K562 (cell line): ENCODE data around the gene DENND5B. TPM values are rescaled to one million over a fixed set of nuclear protein-coding genes. Genes with fewer than 3 reads are reported as not detected.

ENCODE experiments used
- ATAC-seq: fragments of 200-7000 bp; cut with Tn5 transposase; 3 replicates; pipeline ENCODE4 v1.9.1; 2020; ENCODE audit warnings: moderate library complexity
- BruUV-seq: library from RNA; stranded (reverse); fragments of 400-500 nt; replicated peaks from 2 replicates; lab custom pipeline; 2021; lab: Mats Ljungman, UMichigan
- CTCF ChIA-PET: fragments of 300-600 bp; formaldehyde crosslinking; extraction: SDS; loops from one replicate; lab custom pipeline; 2021; ENCODE audit warnings: low intra/inter-chr PET ratio; lab: Yijun Ruan, JAX
- POLR2A ChIA-PET: fragments of 300-600, 350-650 bp; sonication (Branson Sonifier 250); formaldehyde crosslinking; extraction: SDS; loops from one replicate; lab custom pipeline; 2021; ENCODE audit warnings: antibody characterized with exemption, inconsistent platforms; lab: Yijun Ruan, JAX
- DNase-seq, 4 experiments: peaks; one replicate each; pipeline versions ENCODE4 v3.0.0 to v3.0.0-alpha.2; 2011 to 2018; ENCODE audit warnings: low spot score in 3 of 4, mixed read lengths in 3 of 4; ENCODE audit errors: extremely low read depth in 1 of 4
- FAIRE-seq: peaks from 2 replicates; lab custom pipeline; 2011; peaks lifted over from hg19 to GRCh38; lab: Jason Lieb, UNC
- H2AFZ ChIP-seq: 2 replicates; pipeline ENCODE4 v1.6.0; 2011; ENCODE audit warnings: low read depth, low read length, control low read depth, inconsistent platforms
- H3K27ac ChIP-seq: fragments of 200-600 bp; 3 replicates; pipeline ENCODE4 v1.8.0; 2011; ENCODE audit warnings: low read depth, mild to moderate bottlenecking, control low read depth, inconsistent platforms, low read length, moderate library complexity, mixed read lengths; ENCODE audit errors: extremely low read depth
- H3K27me3 ChIP-seq, 2 experiments: fragments of 300-600 bp in 1 of 2; 2 replicates in 1 of 2; 3 replicates in 1 of 2; pipeline versions ENCODE4 v1.6.0 to v1.8.0; 2011; ENCODE audit warnings: inconsistent platforms in 2 of 2, low read length in 2 of 2, mild to moderate bottlenecking in 1 of 2, mixed read lengths in 1 of 2, moderate library complexity in 1 of 2; ENCODE audit not compliant: control insufficient read depth in 2 of 2, insufficient read depth in 2 of 2
- H3K36me3 ChIP-seq: fragments of 300-600 bp; 3 replicates; pipeline ENCODE4 v1.8.0; 2011; ENCODE audit warnings: mild to moderate bottlenecking, low read length, inconsistent platforms; ENCODE audit not compliant: control insufficient read depth, insufficient read depth
- H3K4me1 ChIP-seq, 2 experiments: fragments of 200-600 bp in 1 of 2; replicated peaks in 1 of 2; 2 replicates in 1 of 2; 3 replicates in 1 of 2; pipeline versions ENCODE4 v1.5.1 to v1.8.0; 2011; ENCODE audit warnings: inconsistent platforms in 2 of 2, low read length in 2 of 2, mild to moderate bottlenecking in 1 of 2, mixed read lengths in 1 of 2, moderate library complexity in 1 of 2; ENCODE audit not compliant: control insufficient read depth in 2 of 2, insufficient read depth in 2 of 2
- H3K4me2 ChIP-seq: 2 replicates; pipeline ENCODE4 v1.6.1; 2011; ENCODE audit warnings: low read length, control low read depth, inconsistent platforms, mixed read lengths; ENCODE audit not compliant: insufficient read depth
- H3K4me3 ChIP-seq: fragments of 200-600 bp; sonication (generic), shearing (Covaris generic); 2 replicates; pipeline ENCODE4 v1.5.1; 2016; ENCODE audit warnings: control low read depth, inconsistent platforms
- H3K79me2 ChIP-seq: fragments of 200-600 bp; 3 replicates; pipeline ENCODE4 v1.8.0; 2011; ENCODE audit warnings: low read length, inconsistent platforms; ENCODE audit not compliant: control insufficient read depth, insufficient read depth
- H3K9ac ChIP-seq, 2 experiments: 2 replicates each; pipeline versions ENCODE4 v1.6.0 to v1.6.1; 2011; ENCODE audit warnings: low read depth in 2 of 2, low read length in 2 of 2, control low read depth in 1 of 2, inconsistent platforms in 1 of 2, mild to moderate bottlenecking in 1 of 2, mixed read lengths in 1 of 2; ENCODE audit not compliant: insufficient read depth in 1 of 2
- H3K9me1 ChIP-seq: one replicate; pipeline ENCODE4 v1.6.0; 2011; ENCODE audit warnings: inconsistent platforms, mild to moderate bottlenecking, low read length, moderate library complexity; ENCODE audit not compliant: control insufficient read depth, insufficient read depth
- H3K9me3 ChIP-seq: replicated peaks from 2 replicates; pipeline ENCODE4 v1.5.1; 2011; ENCODE audit warnings: low read depth, low read length, inconsistent platforms; ENCODE audit not compliant: control insufficient read depth, insufficient read depth
- H4K20me1 ChIP-seq: replicated peaks from 2 replicates; pipeline ENCODE4 v1.6.1; 2011; ENCODE audit warnings: low read length, inconsistent platforms, mixed read lengths; ENCODE audit not compliant: control insufficient read depth, insufficient read depth
- ATF1 ChIP-seq, 2 experiments: fragments of 450-650 bp in 1 of 2; IDR thresholded peaks; 2 replicates each; pipeline ENCODE4 v1.6.1; 2016; ENCODE audit warnings: missing compliant biosample characterization in 1 of 2, missing genetic modification characterization in 1 of 2
- BRF1 ChIP-seq: IDR thresholded peaks from 3 replicates; pipeline ENCODE4 v1.6.1; 2011; ENCODE audit warnings: borderline replicate concordance, mild to moderate bottlenecking; ENCODE audit not compliant: insufficient read length; ENCODE audit errors: extremely low read depth
- CREB1 ChIP-seq, 2 experiments: sonication (generic) in 1 of 2; formaldehyde crosslinking in 1 of 2; IDR thresholded peaks; 2 replicates each; pipeline versions ENCODE4 v1.6.1 to v1.8.0; 2012 to 2022; ENCODE audit warnings: inconsistent platforms in 1 of 2, mild to moderate bottlenecking in 1 of 2, missing genetic modification reagents in 1 of 2, moderate library complexity in 1 of 2
- E2F1 ChIP-seq: sonication (generic); formaldehyde crosslinking; IDR thresholded peaks from 2 replicates; pipeline ENCODE4 v1.8.1; 2023; ENCODE audit warnings: mild to moderate bottlenecking, missing genetic modification reagents, moderate library complexity
- GABPB2 ChIP-seq: fragments of 250-450 bp; sonication (Bioruptor Pico); conservative IDR thresholded peaks from 2 replicates; pipeline ENCODE4 v1.5.1; 2021; ENCODE audit warnings: mild to moderate bottlenecking
- HIVEP1 ChIP-seq: fragments of 250-450 bp; sonication (Bioruptor Pico); IDR thresholded peaks from 2 replicates; pipeline ENCODE4 v1.4.0; 2020; ENCODE audit warnings: mild to moderate bottlenecking
- HMBOX1 ChIP-seq: sonication (generic); IDR thresholded peaks from 2 replicates; pipeline ENCODE4 v1.6.1; 2016
- HNRNPLL ChIP-seq: fragments of 200-400 bp; formaldehyde crosslinking; IDR thresholded peaks from 2 replicates; pipeline ENCODE4 v1.6.1; 2017; ENCODE audit warnings: low read length, low read depth, mild to moderate bottlenecking; ENCODE audit not compliant: poor library complexity, severe bottlenecking
- MIER1 ChIP-seq: fragments of 450-650 bp; IDR thresholded peaks from 2 replicates; pipeline ENCODE4 v1.6.1; 2016; ENCODE audit warnings: antibody characterized with exemption, mild to moderate bottlenecking, low read depth
- NFE2 ChIP-seq: IDR thresholded peaks from 2 replicates; pipeline ENCODE4 v1.6.1; 2014; ENCODE audit warnings: antibody characterized with exemption, low read depth
- NFIC ChIP-seq: fragments of 450-650 bp; IDR thresholded peaks from 2 replicates; pipeline ENCODE4 v1.6.1; 2017; ENCODE audit warnings: mild to moderate bottlenecking, inconsistent platforms
- POLR2H ChIP-seq: IDR thresholded peaks from 2 replicates; pipeline ENCODE4 v1.6.1; 2016; ENCODE audit warnings: missing genetic modification characterization, low read depth, mild to moderate bottlenecking, control low read depth, missing compliant biosample characterization, moderate library complexity
- RBFOX2 ChIP-seq: fragments of 200-400 bp; formaldehyde crosslinking; IDR thresholded peaks from 2 replicates; pipeline ENCODE4 v1.6.1; 2017; ENCODE audit warnings: low read depth, mild to moderate bottlenecking, low read length, moderate library complexity
- RBM14 ChIP-seq: fragments of 200-400 bp; formaldehyde crosslinking; IDR thresholded peaks from 2 replicates; pipeline ENCODE4 v1.6.1; 2018; ENCODE audit warnings: low read depth, mild to moderate bottlenecking, low read length, moderate library complexity, borderline replicate concordance; ENCODE audit not compliant: insufficient read depth
- ZKSCAN3 ChIP-seq: fragments of 250-450 bp; sonication (Bioruptor Pico); IDR thresholded peaks from 2 replicates; pipeline ENCODE4 v1.4.0; 2020
- ZNF143 ChIP-seq: sonication (generic); formaldehyde crosslinking; IDR thresholded peaks from 2 replicates; pipeline ENCODE4 v1.9.0; 2022; ENCODE audit warnings: mild to moderate bottlenecking, missing genetic modification reagents
- ZNF696 ChIP-seq: fragments of 250-450 bp; sonication (Bioruptor Pico); conservative IDR thresholded peaks from 2 replicates; pipeline ENCODE4 v1.4.0; 2020; ENCODE audit warnings: mild to moderate bottlenecking, moderate library complexity
- ZSCAN32 ChIP-seq: fragments of 450-650 bp; formaldehyde crosslinking; IDR thresholded peaks from 2 replicates; pipeline ENCODE4 v1.4.0; 2020; ENCODE audit warnings: mild to moderate bottlenecking, moderate library complexity
- WGBS: fragments of 100-300 bp; shearing (Covaris generic); methylation state at CpG from one replicate; pipeline ENCODE4 v1.1.6; 2016; ENCODE audit warnings: low coverage, mixed read lengths; ENCODE audit not compliant: insufficient coverage; ENCODE audit errors: missing lambda C conversion rate; 5-methylcytosine and 5-hydroxymethylcytosine counted together
- in situ Hi-C: fragments of 300-500 bp; cut with MboI; formaldehyde crosslinking; loops from 4 replicates; pipeline ENCODE4 v1.15.0; 2018; ENCODE audit warnings: inconsistent platforms, mixed read lengths
- intact Hi-C: fragments of 100-400 bp; cut with micrococcal nuclease; formaldehyde crosslinking; loops from 2 replicates; pipeline ENCODE4 v1.14.2; 2022
- polyA plus RNA-seq, 8 experiments: library from polyadenylated mRNA; depleted of rRNA in 4 of 8; stranded (reverse) in 5 of 8; unstranded in 3 of 8; fragments of >200 nt; fragmentation: Nextera tagmentation in 2 of 8; fragmentation: Illumina TruSeq in 1 of 8; extraction: Ambion mirVana in 2 of 8; extraction: Trizol in 1 of 8; gene quantifications; 2 replicates each; pipeline versions ENCODE4 v1.2.1 to v1.2.3, GENCODE V29; 2011 to 2014; ENCODE audit warnings: inconsistent platforms in 1 of 8, missing spikeins in 1 of 8
- total RNA-seq, 7 experiments: library from RNA; depleted of rRNA in 6 of 7; stranded (reverse); fragments of >200 nt in 6 of 7; fragmentation: Illumina TruSeq in 2 of 7; extraction: Trizol in 2 of 7; gene quantifications; 2 replicates each; pipeline versions ENCODE4 v1.2.1 to v1.2.3, GENCODE V29; 2011 to 2021; ENCODE audit warnings: low replicate concordance in 1 of 7
- TF ChIP-seq, protein P1 (sequence below): sonication (generic); formaldehyde crosslinking; IDR thresholded peaks from 2 replicates; pipeline ENCODE4 v1.9.0; 2022; ENCODE audit warnings: mild to moderate bottlenecking, missing genetic modification reagents

DENND5B gene
- total and polyA plus RNA-seq, 9 of the 15 experiments (the other 6 are each of a cell fraction or from before 2014, with no cell fraction given) = 0.99 to 6.0 (median 3.6) TPM

DNA sequence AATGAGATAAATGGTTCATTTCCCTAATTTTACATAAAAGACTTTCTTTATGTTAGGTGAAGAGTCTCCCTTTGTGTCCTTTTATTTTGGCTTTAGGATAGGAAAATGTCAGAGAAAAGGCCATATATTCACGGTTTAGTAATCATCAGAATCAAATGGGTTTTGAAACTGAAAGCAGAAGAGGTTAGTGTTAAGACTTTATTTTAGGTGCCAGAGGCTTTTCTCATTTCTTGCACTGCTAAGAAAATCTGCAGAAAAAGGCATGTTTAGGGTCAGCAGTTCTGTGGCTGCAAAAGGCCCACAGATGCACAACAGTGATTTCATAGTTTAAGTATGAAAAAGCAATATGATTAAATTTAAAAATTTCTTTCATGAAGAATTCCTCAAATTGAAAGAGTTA lies 184.6 kb downstream of the DENND5B start (continued):
- no peak for TF ChIP-seq ATF1 (CRISPR knock-in tag; IDR thresholded peaks at IDR 0.05)
- no peak for TF ChIP-seq ATF1 (tag; IDR thresholded peaks at IDR 0.05)
- no peak for TF ChIP-seq HNRNPLL
- TF ChIP-seq POLR2H (tag) = no peak
- TF ChIP-seq ZKSCAN3 (CRISPR knock-in tag) = no peak
- no peak for TF ChIP-seq ZNF696 (CRISPR knock-in tag)
- TF ChIP-seq RBM14 = no peak
- TF ChIP-seq CREB1 (IDR thresholded peaks at IDR 0.05) = no peak
- no peak for TF ChIP-seq CREB1 (CRISPR knock-in tag; IDR thresholded peaks at IDR 0.05)
- TF ChIP-seq, all 486 proteins: peak for 0

DNA sequence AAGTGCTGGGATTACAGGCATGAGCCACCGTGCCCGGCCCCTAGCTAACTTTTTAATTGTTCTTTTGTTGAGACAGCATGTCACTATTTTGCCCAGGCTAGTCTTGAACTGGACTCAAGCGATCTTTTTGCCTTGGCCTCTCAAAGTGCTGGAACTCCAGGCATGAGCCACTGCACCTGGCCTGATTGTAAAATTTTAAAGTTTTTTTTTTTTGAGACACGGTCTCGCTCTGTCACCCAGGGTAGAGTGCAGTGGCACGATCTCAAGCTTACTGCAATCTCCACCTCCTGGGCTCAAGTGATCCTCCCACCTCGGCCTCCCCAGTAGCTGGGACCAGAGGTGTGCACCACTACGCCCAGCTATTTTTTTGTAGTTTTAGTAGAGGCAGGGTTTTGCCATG lies 185.9 kb downstream of the DENND5B start:
- in situ Hi-C loops = loop anchor here (10.0 kb wide), 1 partner anchor 910 kb away; no protein-coding TSS in a partner anchor
- ATAC-seq (no peak), DNase-seq (no peak), FAIRE-seq (no peak)
- intact Hi-C loops = no loop called here
- Histone ChIP-seq H3K9me1 (no peaks in the 10 kb centered on the region), H3K4me3 (no peak overlapping the region), H3K36me3 (no peaks in the 10 kb centered on the region), H3K27me3 (peaks cover 3 to 6% of the 10 kb centered on the region in 2 experiments; a peak in 3 of 5 replicates), H2AFZ (no peak overlapping the region), H3K9me3 (no peaks in the 10 kb centered on the region), H3K9ac (no peak overlapping the region), H4K20me1 (no peaks in the 10 kb centered on the region), H3K79me2 (no peaks in the 10 kb centered on the region), H3K4me1 (no peaks in the 10 kb centered on the region), H3K4me2 (no peak overlapping the region), H3K27ac (no peak overlapping the region)
- ChIA-PET POLR2A (interaction anchor here (0.6 kb wide), 2 partner anchors 82 to 168 kb away, joined by 3 read pairs; no protein-coding TSS in a partner anchor), CTCF (interaction anchor here (0.5 to 2.8 kb wide), 2 partner anchors 231 to 234 kb away, joined by 3 to 41 read pairs; no protein-coding TSS in a partner anchor)
- BruUV-seq = no TSS peak
- TF ChIP-seq ZSCAN32 (CRISPR knock-in tag) (no peak), GABPB2 (CRISPR knock-in tag) (no peak), NFE2 (no peak), ATF1 (CRISPR knock-in tag; IDR thresholded peaks at IDR 0.05) (no peak), ATF1 (tag; IDR thresholded peaks at IDR 0.05) (no peak), E2F1 (no peak), BRF1 (no peak), MIER1 (no peak), HIVEP1 (CRISPR knock-in tag) (no peak), RBFOX2 (no peak), HMBOX1 (no peak), ZNF143 (no peak), NFIC (no peak)
- TF ChIP-seq, protein P1, sequence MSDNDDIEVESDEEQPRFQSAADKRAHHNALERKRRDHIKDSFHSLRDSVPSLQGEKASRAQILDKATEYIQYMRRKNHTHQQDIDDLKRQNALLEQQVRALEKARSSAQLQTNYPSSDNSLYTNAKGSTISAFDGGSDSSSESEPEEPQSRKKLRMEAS (CRISPR knock-in tag) = no peak
- WGBS = 19% methylated on average over 8 of the region's 8 CpGs
